ENCODE data around the gene AGPAT2.

Gene AGPAT2

GRCh38 chr9:136625101-136626065, 61.9 kb downstream of the AGPAT2 start:
- DNase-seq (ENCODE audit: low spot score) = no peak

GRCh38 chr9:136624184-136624951, 62.9 kb downstream of the AGPAT2 start:
- no peak for DNase-seq (ENCODE audit: low spot score)

- no peak for DNase-seq (ENCODE audit: low spot score)
Measured at GRCh38 chr9:136623842-136624183, 63.4 kb downstream of the AGPAT2 start.
